ENCODE data around the gene BTD. TPM values are rescaled to one million over a fixed set of nuclear protein-coding genes. Genes with fewer than 3 reads are reported as not detected.

BTD gene
- total RNA-seq, 1 experiment from 2014 or later: 15.6 TPM

GRCh38 chr3:15645740-15646501 lies 44.4 kb downstream of the BTD start:
- H3K79me2 ChIP-seq (ENCODE audit: low read depth): no peaks in the 10 kb centered on the region
- peak overlapping the region; percentile 82 for H3K27ac ChIP-seq
- H3K4me2 ChIP-seq: peak overlapping the region; percentile 73
- ChIA-PET CTCF (interaction anchor here (0.6 to 0.7 kb wide), 2 partner anchors 18 to 220 kb away, joined by 3 to 8 read pairs; no protein-coding TSS in a partner anchor), POLR2A (ENCODE audit: unreplicated experiment) (interaction anchor here (0.6 kb wide), 3 partner anchors 60 to 1691 kb away, joined by 3 to 12 read pairs (median 3); no protein-coding TSS in a partner anchor)
- peaks cover 40% of the 10 kb centered on the region for H3K4me1 ChIP-seq (replicated peaks; ENCODE audit: insufficient read depth)
- H3K9me2 ChIP-seq (ENCODE audit: insufficient read depth): no peaks in the 10 kb centered on the region
- BruUV-seq (replicated peaks): no TSS peak
- peak overlapping the region; percentile 44 for H2AFZ ChIP-seq
- TF ChIP-seq CTCF (conservative IDR thresholded peaks at IDR 0.05): no peak
- H3K9me3 ChIP-seq (ENCODE audit: insufficient read depth, low read depth): peaks cover 12% of the 10 kb centered on the region; the same call in 1 of the 2 replicates
- H3K36me3 ChIP-seq (ENCODE audit: low read depth): no peaks in the 10 kb centered on the region
- H3K27me3 ChIP-seq (ENCODE audit: insufficient read depth, low read depth): no peaks in the 10 kb centered on the region
- H4K20me1 ChIP-seq (ENCODE audit: insufficient read depth): no peaks in the 10 kb centered on the region
- H3F3A ChIP-seq (ENCODE audit: insufficient read depth, low read depth): peaks cover 40% of the 10 kb centered on the region
- H3K4me3 ChIP-seq: peak overlapping the region; percentile 32; the same call in 1 of the 2 replicates
- peak; percentile 84 to 88 for DNase-seq
- intact Hi-C loops (cut with micrococcal nuclease; ENCODE audit: unreplicated experiment): loop anchor here (1.0 to 2.0 kb wide), 2 partner anchors 10 to 213 kb away; no protein-coding TSS in a partner anchor

- intact Hi-C loops (cut with micrococcal nuclease; ENCODE audit: unreplicated experiment): loop anchor here (1.0 to 2.0 kb wide), 3 partner anchors 11 to 212 kb away; no protein-coding TSS in a partner anchor
- Histone ChIP-seq H2AFZ (0 out of 2 replicates have a peak overlapping the region, but pooled peaks have one; percentile 13), H3K27ac (peak overlapping the region; percentile 82), H3K9me2 (ENCODE audit: insufficient read depth) (no peaks in the 10 kb centered on the region), H3K4me2 (peak overlapping the region; percentile 73), H3F3A (ENCODE audit: insufficient read depth, low read depth) (peaks cover 40% of the 10 kb centered on the region), H4K20me1 (ENCODE audit: insufficient read depth) (no peaks in the 10 kb centered on the region), H3K79me2 (ENCODE audit: low read depth) (no peaks in the 10 kb centered on the region), H3K9me3 (ENCODE audit: insufficient read depth, low read depth) (peaks cover 12% of the 10 kb centered on the region; the same call in 1 of the 2 replicates), H3K4me1 (replicated peaks; ENCODE audit: insufficient read depth) (peaks cover 40% of the 10 kb centered on the region), H3K4me3 (peak overlapping the region; percentile 32; the same call in 1 of the 2 replicates), H3K36me3 (ENCODE audit: low read depth) (no peaks in the 10 kb centered on the region), H3K27me3 (ENCODE audit: insufficient read depth, low read depth) (no peaks in the 10 kb centered on the region)
- POLR2A ChIA-PET (ENCODE audit: unreplicated experiment): no interaction called here
- TF ChIP-seq EZH2 (IDR thresholded peaks at IDR 0.05; ENCODE audit: low read depth): no peak
- no peak for TF ChIP-seq CTCF (conservative IDR thresholded peaks at IDR 0.05)
- BruUV-seq (replicated peaks): no TSS peak
- DNase-seq: peak; percentile 61 to 74
- CTCF ChIA-PET: interaction anchor here (1.3 kb wide), 1 partner anchor 11 kb away, joined by 3 read pairs; no protein-coding TSS in a partner anchor
Observed at GRCh38 chr3:15646851-15647511, 45.4 kb downstream of the BTD start.

- Histone ChIP-seq H3K4me2 (peak overlapping the region; percentile 73), H3K4me3 (no peak overlapping the region; the same call in 1 of the 2 replicates), H3K27me3 (ENCODE audit: insufficient read depth, low read depth) (no peaks in the 10 kb centered on the region), H3K9me2 (ENCODE audit: insufficient read depth) (no peaks in the 10 kb centered on the region), H3F3A (ENCODE audit: insufficient read depth, low read depth) (peaks cover 40% of the 10 kb centered on the region), H3K4me1 (replicated peaks; ENCODE audit: insufficient read depth) (peaks cover 40% of the 10 kb centered on the region), H3K9me3 (ENCODE audit: insufficient read depth, low read depth) (peaks cover 12% of the 10 kb centered on the region; the same call in 1 of the 2 replicates), H3K27ac (peak overlapping the region; percentile 82), H2AFZ (peak overlapping the region; percentile 21; the same call in 1 of the 2 replicates), H3K79me2 (ENCODE audit: low read depth) (no peaks in the 10 kb centered on the region), H4K20me1 (ENCODE audit: insufficient read depth) (no peaks in the 10 kb centered on the region), H3K36me3 (ENCODE audit: low read depth) (no peaks in the 10 kb centered on the region)
- peak; percentile 25 to 64 for DNase-seq
- ChIA-PET POLR2A (ENCODE audit: unreplicated experiment) (interaction anchor here (0.7 kb wide), 2 partner anchors 8 to 10 kb away, joined by 4 to 6 read pairs; no protein-coding TSS in a partner anchor), CTCF (interaction anchor here (1.3 kb wide), 1 partner anchor 12 kb away, joined by 3 read pairs; no protein-coding TSS in a partner anchor)
- BruUV-seq (replicated peaks): TSS peak; percentile 87
- intact Hi-C loops (cut with micrococcal nuclease; ENCODE audit: unreplicated experiment): loop anchor here (1.0 to 2.0 kb wide), 2 partner anchors 16 to 211 kb away; no protein-coding TSS in a partner anchor
- no peak for TF ChIP-seq CTCF (conservative IDR thresholded peaks at IDR 0.05)
- TF ChIP-seq EZH2 (IDR thresholded peaks at IDR 0.05; ENCODE audit: low read depth): no peak
Observed at GRCh38 chr3:15647611-15648167, 46.1 kb downstream of the BTD start.
